ENCODE results near the gene YAF2. TPM values are rescaled to one million over a fixed set of nuclear protein-coding genes. Genes with fewer than 3 reads are reported as not detected.

YAF2 gene, protein sequence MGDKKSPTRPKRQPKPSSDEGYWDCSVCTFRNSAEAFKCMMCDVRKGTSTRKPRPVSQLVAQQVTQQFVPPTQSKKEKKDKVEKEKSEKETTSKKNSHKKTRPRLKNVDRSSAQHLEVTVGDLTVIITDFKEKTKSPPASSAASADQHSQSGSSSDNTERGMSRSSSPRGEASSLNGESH
- total RNA-seq (2014; rRNA removed; shearing (Covaris generic)), result 9.5 and 10.6 TPM in 2 replicates

DNA sequence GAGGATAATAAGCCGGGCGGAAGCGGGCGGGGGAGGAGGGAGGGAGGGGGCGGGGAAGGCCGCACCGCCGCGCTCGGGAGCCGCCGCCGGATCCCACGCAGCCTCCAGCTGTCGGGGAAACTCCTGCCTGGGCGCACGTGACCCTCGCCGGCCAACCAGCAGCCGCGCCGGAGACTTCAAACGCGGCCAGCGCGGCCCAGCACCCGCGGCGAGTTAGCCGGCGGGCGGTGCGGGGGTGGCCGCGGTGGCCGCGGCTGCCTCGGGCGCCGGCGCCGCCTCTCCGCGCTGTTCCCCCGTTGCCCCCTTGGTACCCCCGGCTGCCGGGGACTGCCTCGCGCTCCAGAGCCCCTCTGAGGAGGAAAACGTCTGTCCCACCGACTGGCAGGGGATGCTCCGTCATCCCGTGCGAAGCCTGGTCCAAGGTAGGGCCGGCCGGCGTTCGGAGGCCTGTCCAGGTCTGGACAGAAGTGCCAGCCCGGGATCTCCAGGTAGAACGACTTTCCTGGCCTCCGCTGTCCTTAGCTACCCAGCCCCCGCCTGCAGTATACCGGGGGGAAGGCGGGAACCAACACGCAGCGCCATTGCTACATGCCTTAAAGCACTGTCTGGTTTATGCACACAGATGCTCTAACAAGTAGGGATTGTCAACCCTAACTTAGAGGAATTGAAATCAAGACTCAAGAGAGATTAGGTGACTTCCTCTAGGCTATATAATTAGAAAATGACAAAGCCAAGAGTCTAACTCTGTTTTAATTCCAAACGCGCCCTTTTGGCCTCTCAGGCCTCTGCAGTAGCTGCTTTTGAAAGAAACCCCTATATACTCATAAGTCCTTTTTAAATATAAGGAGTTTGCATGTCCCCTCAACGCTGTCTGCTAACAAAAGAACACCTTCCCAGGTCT, at the start of gene YAF2:
Gene YAF2, minus strand, starts transcription at position 9 of the 901 bp plus-strand sequence. CDS start 68 bp downstream, outside the sequence.
- peak; percentile 84 for DNase-seq (ENCODE audit: low spot score)

DNA sequence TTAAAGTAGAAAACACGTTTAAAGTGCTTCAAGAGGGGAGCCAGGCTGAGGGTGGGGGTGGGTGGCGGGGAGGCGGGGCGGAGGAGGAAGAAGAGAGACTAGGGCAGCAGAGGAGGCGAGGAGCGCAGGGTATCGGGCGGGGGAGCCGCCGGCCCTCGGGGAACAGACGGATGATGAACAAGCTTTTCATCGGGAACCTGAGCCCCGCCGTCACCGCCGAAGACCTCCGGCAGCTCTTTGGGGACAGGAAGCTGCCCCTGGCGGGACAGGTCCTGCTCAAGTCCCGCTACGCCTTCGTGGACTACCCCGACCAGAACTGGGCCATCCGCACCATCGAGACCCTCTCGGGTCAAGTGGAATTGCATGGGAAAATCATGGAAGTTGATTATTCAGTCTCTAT, 48.7 kb upstream of the YAF2 start:
- no peak for DNase-seq (ENCODE audit: low spot score)

DNA sequence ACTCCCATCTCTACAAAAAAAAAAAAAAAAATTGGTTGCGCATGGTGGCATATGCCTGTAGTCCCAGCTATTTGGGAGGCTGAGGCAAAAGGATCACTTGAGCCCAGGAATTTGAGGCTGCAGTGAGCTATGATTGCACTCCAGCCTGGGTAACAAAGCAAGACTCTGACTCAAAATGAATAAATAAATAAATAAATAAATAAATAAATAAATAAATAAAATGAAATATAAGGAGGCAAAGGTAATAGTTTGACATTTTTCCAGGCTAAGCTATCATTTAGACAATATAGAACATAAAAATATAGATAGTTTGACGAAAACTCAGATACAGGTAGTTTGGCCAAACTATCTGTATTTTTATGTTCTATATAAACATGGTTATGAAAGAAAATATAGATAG, 47.4 kb upstream of the YAF2 start:
- DNase-seq (ENCODE audit: low spot score), result no peak

DNA sequence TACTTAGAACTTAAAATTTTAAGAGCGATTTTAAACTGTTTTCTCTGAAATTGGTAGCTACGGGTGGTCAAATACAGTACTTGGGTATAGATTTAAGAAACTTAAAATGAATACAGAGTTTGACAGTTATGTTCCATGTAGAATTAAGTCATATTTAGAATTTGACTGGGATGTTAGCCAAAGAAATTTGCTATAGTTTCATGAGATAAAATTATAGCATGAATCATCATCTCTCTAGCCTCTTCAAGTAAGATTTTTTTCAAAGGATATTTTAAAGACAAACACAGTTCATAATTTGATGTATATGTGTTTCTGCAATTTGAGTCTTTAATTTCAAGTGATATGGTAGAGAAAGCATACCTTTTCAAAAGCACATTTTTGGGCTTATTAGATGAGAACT, 46.8 kb upstream of the YAF2 start:
- no peak for DNase-seq (ENCODE audit: low spot score)

DNA sequence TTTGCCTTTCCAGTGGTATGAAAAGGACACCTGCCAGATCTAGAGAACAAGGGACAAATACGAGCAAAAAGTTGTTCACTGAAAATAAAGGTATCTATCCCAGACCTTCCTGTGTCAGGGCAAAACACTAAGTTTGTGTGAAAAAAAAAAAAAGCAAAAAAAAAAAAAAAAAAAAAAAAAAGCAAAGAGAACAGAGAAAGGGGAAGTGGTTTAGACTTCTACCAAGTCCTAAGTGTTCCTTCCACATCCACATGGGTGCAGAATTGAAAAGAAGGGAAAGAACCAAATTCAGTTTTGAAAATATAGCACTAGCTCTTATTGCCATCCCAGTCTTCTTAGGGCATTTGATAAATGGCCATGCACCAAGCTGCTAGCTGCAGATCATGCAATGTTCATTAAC, 46.1 kb upstream of the YAF2 start:
- DNase-seq (ENCODE audit: low spot score), result no peak

DNA sequence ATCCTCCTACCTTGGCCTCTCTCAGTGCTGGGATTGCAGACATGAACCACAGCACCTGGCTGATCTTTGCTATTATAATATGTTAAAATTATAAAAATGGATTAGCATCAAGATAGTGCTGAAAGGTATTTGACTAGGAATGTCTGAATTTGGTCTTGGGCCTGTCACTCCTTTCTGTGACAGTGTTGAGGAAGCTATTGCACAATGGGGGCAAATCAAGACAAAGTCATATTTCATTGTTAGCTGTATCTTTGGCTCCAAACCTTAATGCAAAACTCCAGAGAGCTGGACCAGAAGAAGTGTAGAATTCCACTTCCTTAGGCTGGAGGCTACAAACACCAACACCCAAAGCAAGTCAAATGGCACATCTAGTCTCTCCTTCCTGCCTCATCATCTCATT, 45.7 kb upstream of the YAF2 start:
- no peak for DNase-seq (ENCODE audit: low spot score)

DNA sequence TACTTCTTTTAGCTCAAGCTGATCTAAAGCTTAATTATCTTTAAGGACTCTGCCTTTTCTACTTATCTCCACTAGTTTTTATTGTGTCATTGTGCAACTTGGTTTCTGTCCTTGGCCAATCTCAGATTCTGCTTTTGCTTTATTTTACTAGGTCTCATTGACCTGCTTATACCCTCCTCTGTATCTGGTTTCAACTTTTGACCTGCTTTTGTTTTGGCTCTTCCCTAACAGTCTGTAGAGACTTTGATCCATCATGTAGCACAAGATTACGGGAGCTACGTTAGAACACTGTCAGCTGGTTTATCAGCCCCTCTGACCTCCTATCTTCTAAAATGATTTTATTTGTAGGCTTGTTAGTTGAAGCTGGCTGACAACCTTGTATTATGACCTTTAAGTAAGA, 44.2 kb upstream of the YAF2 start:
- no peak for DNase-seq (ENCODE audit: low spot score)

DNA sequence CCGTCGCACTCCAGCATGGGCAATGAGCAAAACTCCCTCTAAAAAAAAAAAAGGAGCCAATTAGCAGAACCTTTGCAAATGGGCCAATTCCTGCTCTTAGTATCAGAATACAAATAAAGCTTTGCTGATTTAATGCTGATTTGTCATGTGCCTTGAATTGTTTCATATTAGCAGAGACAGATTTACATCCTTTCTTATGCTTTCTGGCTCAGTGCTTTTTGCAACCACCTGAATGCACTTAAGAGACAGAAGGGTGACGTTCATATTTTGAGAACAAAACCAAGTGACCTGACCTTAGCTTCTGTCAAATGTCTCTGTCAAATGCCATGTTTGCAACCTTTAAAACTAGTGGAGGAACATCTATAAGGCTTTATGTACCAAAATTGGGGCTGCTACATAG, 43.8 kb upstream of the YAF2 start:
- no peak for DNase-seq (ENCODE audit: low spot score)

DNA sequence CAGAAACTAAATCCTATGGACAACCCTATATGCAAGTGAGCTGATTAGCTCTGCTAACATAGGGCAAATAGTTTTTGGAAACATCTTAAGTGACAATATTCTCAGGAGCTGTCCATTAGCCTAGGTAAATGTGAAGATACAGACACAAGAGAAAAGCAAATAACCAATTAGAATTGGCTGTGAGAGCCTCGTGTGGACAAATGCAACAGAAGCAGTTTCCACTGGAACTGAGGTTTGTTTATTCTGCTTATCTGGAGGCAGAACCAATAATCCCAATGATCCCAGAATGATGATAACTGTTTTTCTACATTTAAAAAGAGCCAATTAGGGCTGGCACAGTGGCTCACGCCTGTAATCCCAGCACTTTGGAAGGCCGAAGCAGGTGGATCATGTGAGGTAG, 43.2 kb upstream of the YAF2 start:
- DNase-seq (ENCODE audit: low spot score), result no peak

DNA sequence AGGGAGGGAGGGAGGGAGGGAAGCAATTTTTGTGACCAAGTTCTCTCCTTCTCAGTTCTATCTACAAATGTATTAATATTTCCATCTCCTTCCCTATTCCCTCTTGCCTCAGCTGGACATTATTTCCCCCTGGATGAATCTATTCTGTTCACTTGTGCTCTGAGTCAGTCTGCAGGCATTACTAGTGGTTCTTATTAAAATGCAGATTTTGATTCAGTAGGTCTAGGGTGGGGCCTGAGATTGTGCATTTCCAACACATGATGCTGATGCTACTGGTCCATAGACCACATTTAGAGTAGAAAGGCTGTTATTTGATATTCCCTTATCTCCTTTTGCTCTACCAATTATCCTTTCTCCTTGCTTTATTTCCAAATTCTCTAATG, 40.1 kb upstream of the YAF2 start:
- DNase-seq (ENCODE audit: low spot score), result no peak

DNA sequence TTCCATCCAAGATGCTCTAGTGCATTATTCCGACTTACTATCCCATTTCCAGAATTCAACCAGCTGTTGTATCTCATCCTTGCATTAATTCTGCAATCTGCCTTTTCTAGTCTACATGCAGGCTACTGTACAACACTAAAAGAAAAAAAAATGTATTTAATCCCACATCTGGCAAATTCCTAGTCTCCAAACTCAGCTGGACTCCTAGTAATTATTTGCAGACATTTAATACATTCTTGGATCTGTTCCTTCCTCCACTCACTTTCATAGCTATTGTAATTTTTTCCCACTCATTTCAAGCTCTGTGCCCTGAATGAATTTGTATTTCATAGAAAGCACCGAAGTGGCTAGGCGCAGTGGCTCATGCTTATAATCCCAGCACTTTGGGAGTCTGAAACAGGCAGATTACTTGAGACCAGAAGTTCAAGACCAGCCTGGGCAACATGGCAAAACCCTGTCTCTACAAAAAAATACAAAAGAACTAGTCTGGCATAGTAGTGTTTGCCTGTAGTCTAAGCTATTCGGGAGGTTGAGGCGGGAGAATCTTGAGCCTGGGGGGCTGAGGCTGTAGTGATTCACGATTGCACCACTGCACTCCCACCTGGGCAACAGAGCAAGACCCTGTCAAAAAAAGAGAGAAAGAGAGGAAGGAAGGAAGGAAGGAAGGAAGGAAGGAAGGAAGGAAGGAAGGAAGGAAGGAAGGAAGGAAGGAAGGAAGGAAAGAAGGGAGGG, 39.5 kb upstream of the YAF2 start:
- DNase-seq (ENCODE audit: low spot score), result no peak

DNA sequence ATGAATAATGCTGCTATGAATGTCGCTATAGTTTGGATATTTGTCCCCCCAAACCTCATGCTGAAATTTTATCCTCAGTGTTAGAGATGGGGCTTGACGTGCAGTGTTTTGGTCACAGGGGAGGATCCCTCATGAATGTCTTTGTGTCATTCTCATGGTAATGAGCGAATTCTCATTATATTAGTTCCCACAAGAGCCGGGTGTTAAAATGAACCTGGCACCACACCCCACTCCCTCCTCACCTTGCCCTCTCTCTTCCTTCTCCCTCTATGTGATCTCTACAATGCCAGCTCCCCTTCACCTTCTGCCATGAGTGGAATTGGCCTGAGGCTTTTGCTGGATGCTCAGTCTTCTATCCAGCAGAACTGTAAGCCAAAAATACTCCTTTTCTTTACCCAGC, 37.5 kb upstream of the YAF2 start:
- no peak for DNase-seq (ENCODE audit: low spot score)

DNA sequence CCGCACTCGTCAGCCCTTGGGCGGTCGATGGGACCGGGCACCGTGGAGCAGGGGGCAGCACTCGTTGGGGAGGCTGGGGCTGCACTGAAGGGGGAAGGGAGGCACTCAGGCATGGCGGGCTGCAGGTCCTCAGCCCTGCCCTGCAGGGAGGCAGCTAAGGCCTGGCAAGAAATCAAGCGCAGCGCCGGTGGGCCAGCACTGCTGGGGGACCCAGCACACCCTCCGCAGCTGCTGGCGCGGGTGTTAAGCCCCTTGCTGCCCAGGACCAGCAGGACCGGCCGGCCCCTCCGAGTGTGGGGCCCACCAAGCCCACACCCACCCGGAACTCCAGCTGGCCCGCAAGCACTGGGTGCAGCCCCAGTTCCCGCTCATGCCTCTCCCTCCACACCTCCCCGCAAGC, 35.7 kb upstream of the YAF2 start:
- no peak for DNase-seq (ENCODE audit: low spot score)

DNA sequence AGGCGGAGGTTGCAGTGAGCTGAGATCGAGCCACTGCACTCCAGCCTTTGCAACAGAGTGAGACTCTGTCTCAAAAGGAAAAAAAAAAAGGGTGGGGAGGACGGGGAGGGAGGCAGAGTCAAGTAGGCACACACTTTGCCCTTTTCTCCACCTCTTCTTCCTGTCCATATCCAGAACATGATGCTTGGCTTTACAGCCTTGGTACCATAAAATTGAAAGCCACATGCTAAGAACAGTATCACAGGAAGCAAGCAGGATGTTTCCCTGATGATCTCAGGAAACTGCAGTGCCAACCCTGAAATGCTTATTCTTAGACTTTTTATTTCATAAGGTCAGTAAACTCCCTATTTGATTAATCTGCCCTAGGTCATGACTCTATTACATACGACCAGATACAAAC, 32.5 kb upstream of the YAF2 start:
- no peak for DNase-seq (ENCODE audit: low spot score)

DNA sequence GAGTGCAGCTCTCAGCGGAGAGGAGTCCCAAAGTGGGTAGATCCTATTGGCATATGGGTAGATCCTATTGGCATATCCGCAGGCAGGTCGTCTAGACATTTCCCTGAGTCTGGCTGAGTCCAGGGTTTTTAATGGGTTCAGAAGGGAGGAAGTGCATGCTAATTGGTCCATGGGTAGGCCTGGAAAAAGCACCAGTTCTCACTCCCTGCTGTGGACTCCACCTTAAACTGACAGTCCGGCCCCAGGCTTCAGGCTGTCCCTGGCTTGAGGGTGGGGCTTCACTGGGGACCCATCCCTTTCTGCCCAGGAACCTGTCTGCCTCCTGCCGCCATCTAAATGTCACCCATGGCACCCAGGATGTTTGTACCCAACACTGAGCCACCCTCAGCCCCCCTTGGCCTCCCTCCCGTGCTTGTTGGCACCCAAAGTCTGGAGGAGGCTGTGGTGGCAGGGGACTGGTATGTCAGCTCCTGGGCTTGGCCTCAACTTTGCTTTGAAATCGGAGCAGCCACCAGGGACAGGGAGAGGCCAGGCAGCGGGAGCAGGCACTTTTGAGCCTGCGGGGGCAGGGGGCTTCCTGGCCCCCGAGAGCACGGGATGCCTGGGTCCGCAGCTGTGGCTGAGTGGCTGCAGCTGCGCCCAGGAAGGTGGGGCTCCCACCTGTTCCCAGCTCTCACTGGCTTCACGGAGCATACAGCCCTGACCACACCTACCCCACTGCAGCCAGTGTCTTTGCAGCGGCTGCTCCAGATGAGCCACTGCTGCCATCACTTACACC, 29.6 kb upstream of the YAF2 start:
- DNase-seq (ENCODE audit: low spot score), result no peak

DNA sequence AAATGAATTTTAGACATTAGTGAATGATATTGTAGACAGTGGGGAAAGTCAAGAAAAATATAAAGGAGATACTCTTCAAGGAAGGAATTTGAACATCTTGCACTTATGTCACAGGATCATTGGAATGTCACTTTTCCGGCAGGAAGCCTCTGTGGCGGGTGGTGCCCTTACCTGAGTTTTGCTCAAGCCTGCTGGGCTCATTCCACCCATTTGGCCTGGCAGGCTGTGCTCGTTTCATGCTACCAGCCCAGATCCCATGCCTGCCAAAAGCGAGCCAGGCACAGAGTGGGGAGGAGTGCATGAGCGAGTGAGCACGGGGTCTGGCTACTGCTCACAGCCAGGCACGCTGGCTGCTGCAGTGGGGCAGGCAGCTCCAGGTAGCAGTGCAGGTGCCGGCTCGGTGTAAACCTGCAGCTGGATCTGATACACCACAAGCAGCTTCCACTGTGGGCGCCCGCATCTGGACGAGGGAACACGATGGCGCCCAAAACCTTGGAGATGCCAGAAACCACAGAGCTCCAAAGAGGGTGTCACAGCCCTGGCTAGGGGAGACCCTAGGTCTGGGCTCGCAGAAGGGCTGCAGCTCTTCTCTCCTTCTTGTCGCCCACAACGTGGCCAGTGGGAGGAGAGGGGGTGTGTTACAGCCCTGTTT, 28.7 kb upstream of the YAF2 start:
- DNase-seq (ENCODE audit: low spot score), result no peak

DNA sequence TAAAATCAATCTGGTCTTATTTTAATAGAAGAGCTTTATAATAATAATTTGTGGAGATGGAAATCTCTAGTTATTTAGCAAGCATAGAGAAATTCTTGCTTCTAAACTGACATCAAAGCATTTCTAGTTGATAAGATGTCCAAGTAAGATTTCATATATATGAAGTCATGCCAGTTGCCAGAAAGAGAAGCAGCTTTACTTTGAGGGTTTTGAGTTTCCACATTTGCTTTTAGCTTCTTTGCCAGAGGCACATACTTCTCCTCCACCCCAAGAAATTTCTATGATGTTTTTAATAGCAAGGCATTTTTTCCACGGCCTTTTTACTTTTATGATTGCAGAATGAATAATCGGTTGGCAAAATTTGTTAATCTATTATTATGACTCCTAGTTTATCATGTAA, 24.2 kb upstream of the YAF2 start:
- DNase-seq (ENCODE audit: low spot score), result no peak

DNA sequence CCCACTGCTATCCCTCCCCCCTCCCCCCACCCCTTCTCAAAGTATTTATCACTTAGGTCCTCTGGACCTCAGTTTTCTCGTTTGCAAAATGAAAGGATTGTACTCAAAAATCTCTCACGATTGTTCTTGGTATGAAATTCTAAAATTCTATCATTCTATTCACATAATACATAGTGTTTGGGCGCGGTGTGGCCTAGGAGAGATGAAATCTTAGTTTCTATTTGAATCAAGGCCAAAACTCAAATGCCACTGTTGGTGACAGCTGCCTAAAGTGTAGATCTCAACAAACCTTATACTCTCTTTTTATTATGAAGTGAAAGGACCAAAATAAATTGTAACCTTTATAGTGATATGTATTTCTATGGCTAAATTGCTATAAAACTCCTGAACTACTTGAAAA, 23.7 kb upstream of the YAF2 start:
- DNase-seq (ENCODE audit: low spot score), result no peak

DNA sequence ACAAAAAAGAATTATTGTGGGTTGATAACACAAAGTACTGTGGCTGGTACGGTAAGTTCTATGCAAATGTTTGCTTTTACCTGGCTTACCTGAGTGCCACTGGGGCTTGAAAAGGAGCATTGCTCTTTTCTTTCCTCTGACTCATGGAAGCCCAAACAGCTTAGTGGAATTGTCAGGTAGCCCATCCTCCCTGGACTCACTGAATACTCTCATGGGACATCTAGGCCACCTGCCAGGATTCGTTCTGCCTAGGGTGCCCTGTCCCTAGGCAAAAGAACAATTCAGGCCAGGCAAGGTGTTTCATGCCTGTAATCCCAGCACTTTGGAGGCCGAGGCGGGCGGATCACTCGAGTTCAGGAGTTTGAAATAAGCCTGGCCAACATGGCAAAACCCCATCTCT, 22.5 kb upstream of the YAF2 start:
- DNase-seq (ENCODE audit: low spot score), result no peak

DNA sequence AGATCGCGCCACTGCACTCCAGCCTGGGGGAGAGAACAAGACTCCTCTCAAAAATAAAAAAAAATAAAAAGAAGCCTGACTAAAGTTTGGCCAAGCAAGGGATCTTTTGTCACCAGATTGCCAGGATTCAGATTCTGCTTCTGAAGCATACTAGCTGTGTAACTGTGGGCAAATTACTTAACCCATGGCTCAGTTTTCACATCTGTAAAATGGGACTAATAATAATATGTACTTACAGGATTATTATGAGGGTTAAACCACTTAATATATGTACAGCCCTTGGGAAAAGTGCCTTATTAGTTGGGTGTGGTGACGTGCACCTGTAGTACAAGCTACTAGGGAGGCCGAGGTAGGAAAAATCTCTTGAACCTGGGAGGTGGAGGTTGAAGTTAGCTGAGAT, 21.7 kb upstream of the YAF2 start:
- no peak for DNase-seq (ENCODE audit: low spot score)

DNA sequence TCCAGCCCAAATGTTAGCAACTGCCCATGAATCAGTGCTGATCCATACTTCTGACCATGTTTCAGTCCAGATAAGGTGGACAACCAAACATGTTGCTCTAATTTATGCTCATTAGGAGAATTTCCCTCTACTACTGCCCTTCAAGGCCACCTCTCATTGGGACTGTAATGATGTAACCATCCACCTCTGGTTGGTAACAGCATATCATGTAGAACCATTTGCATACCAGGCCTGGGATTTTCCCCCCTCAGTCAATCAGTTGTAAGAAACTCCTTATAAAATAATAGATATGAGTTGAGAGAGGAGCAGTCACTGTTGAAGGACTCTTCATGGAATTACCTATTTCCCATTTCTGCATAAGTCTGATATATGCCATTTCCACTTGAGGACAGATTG, 17.8 kb upstream of the YAF2 start:
- DNase-seq (ENCODE audit: low spot score), result no peak

Measured in H4 (cell line).